ENCODE data around the gene ABRAXAS1. TPM values are rescaled to one million over a fixed set of nuclear protein-coding genes. Genes with fewer than 3 reads are reported as not detected.
"Not testable (repeated sequence)": the region's sequence is repeated elsewhere in the genome, so short reads cannot be mapped to it uniquely, and the experiment has no call there.

Gene ABRAXAS1
- 7.6 TPM for polyA plus RNA-seq

DNA sequence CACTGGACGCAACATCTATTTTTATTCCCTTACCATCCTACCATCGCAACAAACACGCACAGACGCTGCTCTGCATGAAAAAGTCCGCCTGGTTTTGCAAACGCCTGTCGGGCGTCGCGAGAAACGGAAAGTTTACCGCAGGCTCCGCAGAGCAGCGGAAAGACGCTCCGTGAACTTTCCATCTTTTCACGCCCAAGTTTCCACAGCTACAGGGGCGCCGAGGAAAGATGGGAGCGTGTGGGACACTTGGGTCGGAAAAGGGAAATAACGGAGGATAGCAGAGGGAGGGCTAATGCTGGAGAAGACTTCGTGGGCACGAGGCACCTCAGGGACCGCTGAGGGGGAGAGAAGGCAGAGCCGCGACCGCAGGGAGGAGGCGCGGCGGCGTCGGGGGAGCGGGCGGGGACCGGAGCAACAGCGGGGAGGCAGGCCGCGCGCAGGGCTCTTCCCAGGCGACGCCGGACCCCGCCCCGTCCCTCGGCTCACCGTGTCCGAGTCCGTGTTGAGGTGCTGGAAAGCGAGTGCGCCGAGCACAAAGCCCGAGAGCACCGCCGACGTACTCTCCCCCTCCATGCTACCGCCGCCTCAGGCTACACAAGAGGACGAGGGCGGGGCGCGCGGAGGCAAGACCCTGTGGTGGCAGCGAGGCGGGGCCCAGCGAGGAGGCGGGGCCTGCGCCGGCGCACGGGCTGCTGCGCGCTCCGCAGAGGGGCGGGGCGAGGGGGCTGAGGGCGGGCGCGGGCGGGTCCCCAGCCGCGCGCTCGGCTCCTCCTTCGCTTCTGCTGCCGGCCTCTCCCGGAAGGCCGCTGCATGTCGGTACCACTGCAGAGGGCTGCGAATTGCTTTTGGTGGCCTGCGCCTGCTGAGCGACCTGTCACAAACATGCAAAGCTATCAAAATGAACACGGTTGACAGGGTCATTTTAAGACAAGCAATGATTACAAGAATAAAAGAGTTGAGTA is at the start of gene ABRAXAS1:
Gene ABRAXAS1 (minus strand): TSS at position 601 of the 962 bp plus-strand sequence. CDS start 28 bp downstream, at position 573.
- H3K36me3 Mint-ChIP-seq, result peaks cover 1% of the 10 kb centered on the region

DNA sequence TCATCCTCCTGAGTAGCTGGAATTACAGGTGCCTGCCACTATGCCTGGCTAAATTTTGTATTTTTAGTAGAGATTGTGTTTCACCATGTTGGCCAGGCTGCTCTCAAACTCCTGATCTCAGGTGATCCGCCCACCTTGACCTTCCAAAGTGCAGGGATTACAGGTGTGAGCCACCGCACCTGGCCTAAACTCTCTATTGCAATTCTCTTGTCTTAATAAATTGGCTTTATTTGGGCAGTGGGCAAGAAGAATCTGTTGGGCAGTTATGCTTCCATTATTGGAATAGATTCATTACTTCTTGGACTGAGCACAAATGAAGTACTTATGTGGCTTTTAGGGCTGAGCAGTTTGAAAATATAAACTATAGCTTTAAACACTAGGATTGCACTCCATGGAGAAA is 42.8 kb upstream of the ABRAXAS1 start:
- H3K4me1 Mint-ChIP-seq, result no peaks in the 10 kb centered on the region
- H3K4me3 Mint-ChIP-seq, result no peak overlapping the region
- H3K27ac Mint-ChIP-seq, result no peak overlapping the region
- H3K36me3 Mint-ChIP-seq, result peaks cover 2% of the 10 kb centered on the region
- H3K9me3 Mint-ChIP-seq, result no peaks in the 10 kb centered on the region
- H3K27me3 Mint-ChIP-seq, result peaks cover 3% of the 10 kb centered on the region

More for the DNA sequence above, at the start of gene ABRAXAS1:
- H3K27ac Mint-ChIP-seq, result peak within 1 kb of the TSS; percentile 87 to 96 (median 90)
- H3K4me1 Mint-ChIP-seq, result peaks cover 10 to 12% (median 10%) of the 10 kb centered on the region in 3 donors
- peak within 1 kb of the TSS; percentile 89 to 99 (median 96) for H3K4me3 Mint-ChIP-seq
- H3K27me3 Mint-ChIP-seq, result no peaks in the 10 kb centered on the region
- no peaks in the 10 kb centered on the region for H3K9me3 Mint-ChIP-seq

DNA sequence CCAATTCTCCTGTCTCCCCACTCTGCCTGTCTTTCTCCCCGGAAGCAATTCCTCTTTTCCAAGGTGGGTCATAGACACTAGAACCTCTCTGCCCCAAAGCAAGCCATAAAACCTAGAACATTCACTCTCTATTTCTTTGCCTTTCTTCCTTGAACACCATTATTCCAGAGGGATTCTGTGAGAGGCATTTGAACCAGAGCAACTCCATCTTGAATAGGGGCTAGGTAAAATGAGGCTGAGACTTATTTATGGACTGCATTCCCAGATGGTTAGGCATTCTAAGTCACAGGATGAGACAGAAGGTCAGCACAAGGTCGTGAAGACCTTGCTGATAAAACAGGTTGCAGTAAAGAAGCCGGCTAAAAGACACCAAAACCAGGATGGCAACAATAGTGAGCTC is 37.3 kb upstream of the ABRAXAS1 start:
- H3K36me3 Mint-ChIP-seq, result peaks cover 2% of the 10 kb centered on the region
- peaks cover 9% of the 10 kb centered on the region for H3K27me3 Mint-ChIP-seq
- no peak overlapping the region for H3K27ac Mint-ChIP-seq
- H3K4me3 Mint-ChIP-seq, result no peak overlapping the region
- no peaks in the 10 kb centered on the region for H3K4me1 Mint-ChIP-seq
- no peaks in the 10 kb centered on the region for H3K9me3 Mint-ChIP-seq

DNA sequence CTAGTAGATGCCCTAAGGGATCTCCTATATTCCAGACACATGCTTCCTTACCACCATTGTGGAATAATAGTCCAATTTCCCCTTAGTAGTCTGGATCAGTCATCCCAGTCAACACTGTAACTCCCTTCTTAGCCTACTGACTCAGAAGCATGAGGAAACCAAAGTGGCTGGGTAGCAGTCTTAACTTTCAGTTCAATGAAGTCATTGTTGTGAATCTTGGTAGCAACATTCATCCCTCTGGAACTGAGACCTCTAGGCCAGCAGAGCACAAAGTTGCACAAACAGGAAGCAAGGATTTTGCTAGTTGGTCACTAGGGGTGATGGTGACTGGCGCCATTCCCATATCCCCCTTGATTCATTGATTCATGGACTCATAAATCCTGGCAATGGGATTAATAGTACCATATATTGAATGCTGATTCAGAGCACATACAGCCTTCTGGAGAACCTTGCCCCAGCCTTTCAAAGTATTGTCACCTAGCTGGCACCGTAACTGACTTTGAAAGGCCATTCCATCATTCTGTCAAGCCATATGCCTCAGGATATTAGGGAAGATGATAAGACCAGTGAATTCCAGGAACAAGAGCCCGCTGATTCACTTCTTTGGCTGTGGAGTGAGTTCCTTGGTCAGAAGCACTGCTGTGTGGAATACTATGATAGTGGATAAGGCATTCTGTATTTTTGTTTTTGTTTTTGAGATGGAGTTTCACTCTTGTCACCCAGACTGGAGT is 31.3 kb upstream of the ABRAXAS1 start:
- H3K36me3 Mint-ChIP-seq, result no peaks in the 10 kb centered on the region
- H3K27ac Mint-ChIP-seq, result no peak overlapping the region
- H3K4me3 Mint-ChIP-seq, result no peak overlapping the region
- no peaks in the 10 kb centered on the region for H3K4me1 Mint-ChIP-seq
- no peaks in the 10 kb centered on the region for H3K9me3 Mint-ChIP-seq
- peaks cover 5% of the 10 kb centered on the region for H3K27me3 Mint-ChIP-seq

DNA sequence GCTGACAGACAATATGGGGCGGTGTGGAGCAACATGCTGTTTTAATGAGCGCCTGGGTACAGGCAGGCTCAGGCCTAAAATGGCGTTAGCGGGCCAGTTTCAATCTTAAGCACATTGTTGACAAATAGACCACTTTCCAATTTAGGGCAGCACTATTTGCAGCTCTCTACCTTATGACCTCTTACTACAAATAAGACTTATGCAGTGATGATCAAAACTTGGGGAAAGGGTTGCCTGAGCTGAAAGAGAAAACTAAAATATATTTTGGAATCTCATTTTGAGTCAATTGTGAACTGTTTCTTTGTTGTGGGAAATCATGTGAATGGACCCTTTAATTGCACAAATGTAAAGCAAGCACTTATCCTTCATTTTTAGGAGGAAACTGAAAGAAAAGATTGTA is 25.5 kb upstream of the ABRAXAS1 start:
- Mint-ChIP-seq H3K9me3 (no peaks in the 10 kb centered on the region), H3K4me3 (no peak overlapping the region), H3K4me1 (peaks cover 0 to 3% (median 0%) of the 10 kb centered on the region in 3 donors), H3K27me3 (no peaks in the 10 kb centered on the region), H3K36me3 (no peaks in the 10 kb centered on the region), H3K27ac (no peak overlapping the region)

DNA sequence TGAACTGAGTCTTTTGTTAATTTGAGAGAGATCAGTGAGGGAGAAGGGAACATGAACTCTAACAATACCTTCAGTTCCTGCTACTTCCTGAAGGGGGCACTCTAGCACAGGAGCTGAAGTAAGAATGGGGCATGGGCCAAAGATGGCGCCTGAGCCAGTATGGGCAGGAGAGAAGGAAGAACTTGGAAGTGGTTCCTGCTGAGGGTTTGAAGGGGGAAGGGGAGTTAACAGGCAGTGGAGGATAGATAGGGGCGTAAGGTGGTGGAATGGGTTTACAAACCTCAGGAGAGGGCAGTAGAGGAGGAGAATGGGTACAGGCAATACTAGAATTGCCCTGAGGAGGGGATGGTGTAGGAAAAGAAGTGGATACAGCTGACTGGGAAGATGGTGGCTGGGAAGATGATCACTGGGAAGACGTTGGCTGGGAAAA is 24.3 kb upstream of the ABRAXAS1 start:
- H3K27me3 Mint-ChIP-seq, H3K36me3 Mint-ChIP-seq, H3K27ac Mint-ChIP-seq, H3K4me3 Mint-ChIP-seq, H3K9me3 Mint-ChIP-seq, H3K4me1 Mint-ChIP-seq: not testable (repeated sequence)

DNA sequence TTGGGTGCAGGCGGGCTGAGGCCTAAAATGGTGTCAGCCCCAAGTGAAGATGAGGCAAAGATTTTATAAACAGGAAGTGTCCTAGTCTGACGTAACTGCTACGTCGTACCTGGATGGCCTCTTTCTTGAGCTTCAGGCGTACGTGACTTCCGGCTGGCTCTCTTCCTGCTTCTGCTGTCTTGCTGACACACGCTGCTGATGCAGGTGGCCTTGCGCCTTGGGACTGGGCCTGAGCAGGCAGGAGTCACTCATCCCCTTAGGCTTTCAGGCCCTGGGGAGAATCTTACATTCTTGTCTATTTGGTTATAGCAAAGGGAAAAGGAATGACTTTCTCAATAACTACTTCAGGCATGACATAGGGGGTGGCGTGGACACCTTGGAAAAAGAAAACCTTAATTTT is 20.1 kb upstream of the ABRAXAS1 start:
- no peak overlapping the region for H3K27ac Mint-ChIP-seq
- H3K9me3 Mint-ChIP-seq, result no peaks in the 10 kb centered on the region
- H3K4me1 Mint-ChIP-seq, result peaks cover 0 to 4% (median 1%) of the 10 kb centered on the region in 3 donors
- no peaks in the 10 kb centered on the region for H3K27me3 Mint-ChIP-seq
- H3K4me3 Mint-ChIP-seq, result no peak overlapping the region
- no peaks in the 10 kb centered on the region for H3K36me3 Mint-ChIP-seq

DNA sequence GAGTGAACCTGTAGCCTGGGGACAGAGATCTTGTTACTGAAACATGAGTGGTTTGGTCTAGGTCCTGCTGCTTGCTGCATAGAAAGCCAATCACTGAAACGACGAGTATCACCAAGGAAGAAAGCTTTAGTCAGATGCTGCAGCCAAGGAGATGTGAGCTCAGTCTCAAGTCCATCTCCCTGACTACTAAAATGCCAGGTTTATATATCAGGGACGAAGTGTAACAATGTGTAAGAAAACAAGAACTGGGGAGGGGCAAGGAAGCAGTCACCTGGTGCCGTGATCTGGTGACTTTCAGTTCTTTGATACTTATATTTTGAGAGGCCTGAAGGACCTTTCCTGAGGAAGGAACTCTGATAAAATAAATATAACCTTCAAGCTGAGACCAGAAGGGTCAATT is 19.6 kb upstream of the ABRAXAS1 start:
- H3K27ac Mint-ChIP-seq, result no peak overlapping the region
- no peaks in the 10 kb centered on the region for H3K9me3 Mint-ChIP-seq
- H3K36me3 Mint-ChIP-seq, result no peaks in the 10 kb centered on the region
- H3K4me3 Mint-ChIP-seq, result no peak overlapping the region
- no peaks in the 10 kb centered on the region for H3K27me3 Mint-ChIP-seq
- H3K4me1 Mint-ChIP-seq, result peaks cover 0 to 4% (median 1%) of the 10 kb centered on the region in 3 donors

DNA sequence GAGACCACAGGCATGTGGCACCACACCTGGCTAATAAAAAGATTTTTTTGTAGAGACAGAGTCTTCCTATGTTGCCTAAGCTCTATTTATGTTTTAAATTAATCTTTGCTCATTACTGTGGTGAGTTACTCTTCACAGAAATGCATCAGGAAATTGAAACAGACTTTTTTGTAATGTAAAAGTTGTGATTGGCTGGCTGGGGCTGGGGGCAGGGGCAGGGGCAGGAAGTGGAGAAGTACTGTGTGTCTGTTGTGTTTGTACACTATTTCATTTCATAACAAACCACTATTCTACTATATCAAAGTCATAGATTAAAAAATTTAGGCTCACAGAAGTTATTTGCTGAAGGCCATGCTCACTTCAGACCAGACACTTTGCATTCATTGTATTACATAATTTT is 19.1 kb upstream of the ABRAXAS1 start:
- H3K4me1 Mint-ChIP-seq, result peaks cover 0 to 2% (median 1%) of the 10 kb centered on the region in 3 donors
- no peaks in the 10 kb centered on the region for H3K9me3 Mint-ChIP-seq
- H3K27me3 Mint-ChIP-seq, result no peaks in the 10 kb centered on the region
- H3K36me3 Mint-ChIP-seq, result no peaks in the 10 kb centered on the region
- H3K27ac Mint-ChIP-seq, result no peak overlapping the region
- H3K4me3 Mint-ChIP-seq, result no peak overlapping the region

DNA sequence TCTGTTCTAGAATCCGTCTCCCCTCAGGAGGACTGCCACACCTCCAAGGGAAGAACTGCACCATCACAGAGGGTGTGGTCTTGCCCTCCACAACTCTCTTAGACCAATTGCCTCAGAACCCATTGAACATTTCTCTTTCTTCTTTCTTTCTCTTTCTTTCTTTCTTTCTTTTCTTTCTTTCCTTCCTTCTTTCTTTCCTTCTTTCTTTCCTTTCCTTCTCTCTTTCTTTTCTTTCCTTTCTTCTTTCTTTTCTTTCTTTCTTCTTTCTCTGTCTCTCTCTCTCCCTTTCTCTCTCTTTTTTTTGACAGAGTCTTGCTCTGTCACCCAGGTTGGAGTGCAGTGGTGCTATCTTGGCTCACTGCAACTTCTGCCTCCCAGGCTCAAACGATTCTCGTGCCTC is 16.8 kb upstream of the ABRAXAS1 start:
- not testable (repeated sequence) for H3K27ac Mint-ChIP-seq, H3K4me3 Mint-ChIP-seq, H3K36me3 Mint-ChIP-seq, H3K9me3 Mint-ChIP-seq, H3K4me1 Mint-ChIP-seq, H3K27me3 Mint-ChIP-seq

DNA sequence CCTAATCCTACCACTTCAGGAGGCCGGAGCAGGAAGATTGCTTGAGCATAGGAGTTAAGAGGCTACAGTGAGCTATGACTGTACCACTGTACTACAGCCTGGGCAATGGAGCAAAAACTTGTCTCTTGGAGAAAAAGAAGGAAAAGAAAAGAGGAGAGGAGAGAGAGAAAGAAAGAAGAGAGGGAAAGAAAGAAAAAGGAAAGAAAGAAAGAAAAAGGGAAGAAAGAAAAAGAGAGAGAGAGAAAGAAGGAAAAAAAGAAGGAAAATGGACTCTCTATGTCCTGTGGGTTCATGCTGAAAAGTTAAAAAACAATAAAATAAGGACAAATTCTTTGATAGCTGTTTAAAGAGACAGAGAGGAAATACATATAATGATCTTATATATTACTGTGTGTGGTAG is 13.3 kb upstream of the ABRAXAS1 start:
- H3K27ac Mint-ChIP-seq, result no peak overlapping the region
- no peak overlapping the region for H3K4me3 Mint-ChIP-seq
- H3K36me3 Mint-ChIP-seq, result no peaks in the 10 kb centered on the region
- peaks cover 0 to 2% (median 0%) of the 10 kb centered on the region in 3 donors for H3K4me1 Mint-ChIP-seq
- no peaks in the 10 kb centered on the region for H3K27me3 Mint-ChIP-seq
- no peaks in the 10 kb centered on the region for H3K9me3 Mint-ChIP-seq

DNA sequence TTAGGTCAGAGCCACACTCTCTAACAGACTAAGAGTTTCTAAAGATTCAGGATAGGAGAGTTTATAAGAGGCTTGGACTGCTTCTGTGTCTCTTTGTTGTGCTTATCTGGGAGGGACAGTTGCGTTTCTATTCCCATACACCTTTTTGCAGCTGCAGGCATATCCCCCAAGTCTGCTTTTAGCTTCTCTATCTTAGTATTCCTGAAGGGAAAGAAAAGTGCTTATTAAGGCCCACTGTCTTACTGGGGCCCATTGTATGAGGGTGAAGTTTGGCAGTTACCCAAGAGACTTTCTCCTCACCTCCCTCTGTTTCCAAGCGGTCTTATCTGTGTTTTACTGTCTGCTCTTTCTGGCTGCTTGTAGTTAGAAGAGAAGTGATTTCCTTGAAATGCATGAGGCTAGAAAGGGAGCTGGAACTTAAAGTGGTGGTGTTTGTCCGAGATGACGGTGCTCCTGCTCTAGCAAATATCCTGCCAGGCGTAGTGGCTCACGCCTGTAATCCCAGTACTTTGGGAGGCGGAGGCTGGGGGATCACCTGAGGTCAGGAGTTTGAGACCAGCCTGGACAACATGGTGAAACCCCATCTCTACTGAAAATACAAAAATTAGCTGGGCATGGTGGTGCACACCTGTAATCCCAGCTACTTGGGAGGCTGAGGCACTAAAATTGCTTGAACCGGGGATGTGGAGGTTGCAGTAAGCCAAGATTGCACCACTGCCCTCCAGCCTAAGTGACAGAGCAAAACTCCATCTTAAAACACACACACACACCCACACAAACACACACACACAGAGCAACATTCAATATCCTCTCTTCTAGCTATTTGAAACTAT is 11.4 kb upstream of the ABRAXAS1 start:
- not testable (repeated sequence) for H3K27ac Mint-ChIP-seq, H3K27me3 Mint-ChIP-seq, H3K36me3 Mint-ChIP-seq, H3K9me3 Mint-ChIP-seq, H3K4me3 Mint-ChIP-seq, H3K4me1 Mint-ChIP-seq

DNA sequence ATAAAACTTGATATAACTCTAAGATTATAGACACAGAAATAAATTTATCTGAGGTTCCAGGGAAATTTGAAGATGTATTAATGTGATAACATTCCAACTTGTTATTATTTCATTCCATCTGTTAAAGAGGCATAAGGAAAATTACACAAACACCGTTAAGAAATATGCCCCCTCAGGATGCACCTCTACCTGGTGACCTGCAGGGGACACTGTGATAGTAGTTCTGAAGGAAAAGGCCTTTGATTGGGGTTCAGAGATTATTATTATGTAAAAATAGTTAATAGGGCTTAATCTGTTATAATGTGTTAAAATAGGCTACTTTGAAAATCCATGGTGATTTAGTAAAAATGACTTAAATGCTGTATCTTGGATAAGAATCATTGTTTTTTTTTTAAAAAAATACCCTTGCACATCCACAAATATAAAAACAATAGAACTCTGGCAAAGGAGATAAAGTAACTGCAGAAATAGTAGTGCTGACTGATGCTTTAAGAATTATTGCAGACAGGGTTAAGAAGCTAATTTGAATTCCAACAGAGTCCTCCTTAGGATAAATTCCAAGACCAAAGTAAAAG is 6.1 kb upstream of the ABRAXAS1 start:
- Mint-ChIP-seq H3K4me3 (peak overlapping the region in 1 of 4 donors; percentile 12), H3K27ac (peak overlapping the region in 1 of 3 donors; percentile 59), H3K36me3 (no peaks in the 10 kb centered on the region), H3K4me1 (no peaks in the 10 kb centered on the region), H3K27me3 (no peaks in the 10 kb centered on the region), H3K9me3 (no peaks in the 10 kb centered on the region)

DNA sequence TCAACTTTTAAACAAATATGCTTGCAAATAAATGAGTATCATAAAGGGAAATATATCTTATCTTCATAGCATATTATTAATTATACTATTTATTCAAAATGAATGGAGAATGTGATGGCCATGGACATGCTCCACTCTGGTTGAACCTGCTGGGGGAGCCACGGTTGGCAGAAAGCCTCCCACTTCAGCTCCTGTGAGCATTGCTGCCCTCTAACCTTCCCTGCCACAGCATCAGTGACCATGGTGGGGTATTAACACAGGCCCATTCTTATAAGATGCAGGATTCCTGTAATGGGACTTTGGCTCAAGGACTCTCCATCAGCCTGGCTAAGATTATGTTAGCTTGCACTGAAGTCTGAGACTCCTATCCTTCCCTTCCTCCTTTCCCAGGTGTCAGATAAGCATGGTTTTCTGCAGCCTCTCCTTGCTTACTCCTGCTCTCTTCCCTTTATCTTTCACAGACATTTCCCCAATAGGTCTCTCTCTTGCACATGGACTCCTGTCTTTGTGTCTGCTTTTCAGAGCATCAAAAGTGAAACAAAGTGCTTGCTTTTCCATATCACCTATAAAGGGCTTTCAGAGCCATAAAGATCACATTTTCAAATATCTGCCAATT is 4.9 kb upstream of the ABRAXAS1 start:
- Mint-ChIP-seq H3K4me1 (peaks cover 0 to 4% (median 2%) of the 10 kb centered on the region in 3 donors), H3K9me3 (no peaks in the 10 kb centered on the region), H3K27ac (peak overlapping the region in 1 of 3 donors; percentile 2), H3K4me3 (no peak overlapping the region), H3K27me3 (no peaks in the 10 kb centered on the region), H3K36me3 (no peaks in the 10 kb centered on the region)
